IMR-90 (cell line): ENCODE results near the gene LRRC9. TPM values are rescaled to one million over a fixed set of nuclear protein-coding genes. Genes with fewer than 3 reads are reported as not detected.

Experiments
- ATAC-seq: fragments of 200-7000 bp; cut with Tn5 transposase; 2 replicates; pipeline ENCODE4 v1.9.1; 2020; ENCODE audit warnings: low read depth, mild to moderate bottlenecking, moderate library complexity
- BruUV-seq: library from RNA; stranded (reverse); fragments of 400-500 nt; replicated peaks from 2 replicates; lab custom pipeline; 2021; lab: Mats Ljungman, UMichigan
- CTCF ChIA-PET: fragments of 300-600 bp; formaldehyde crosslinking; extraction: SDS; loops from one replicate; lab custom pipeline; 2021; ENCODE audit warnings: antibody characterized with exemption; lab: Yijun Ruan, JAX
- POLR2A ChIA-PET: fragments of 300-600 bp; sonication (Branson Sonifier 250); formaldehyde crosslinking; loops from one replicate; lab custom pipeline; 2022; ENCODE audit warnings: antibody characterized with exemption; ENCODE audit not compliant: unreplicated experiment; lab: Charles Lee
- DNase-seq: peaks from one replicate; pipeline ENCODE4 v3.0.0; 2013
- H2AFZ ChIP-seq: replicated peaks from 2 replicates; pipeline ENCODE3; 2013; ENCODE audit warnings: low read length, mild to moderate bottlenecking; ENCODE audit not compliant: poor library complexity
- H2AK5ac ChIP-seq: 2 replicates; pipeline ENCODE4 v1.6.1; 2013; ENCODE audit warnings: low read depth, low read length, inconsistent platforms
- H2AK9ac ChIP-seq: replicated peaks from 2 replicates; pipeline ENCODE3; 2013; ENCODE audit warnings: mild to moderate bottlenecking, low read depth, low read length, moderate library complexity; ENCODE audit not compliant: poor library complexity
- H2BK120ac ChIP-seq: 2 replicates; pipeline ENCODE4 v1.6.1; 2013; ENCODE audit warnings: low read depth, low read length, inconsistent platforms
- H2BK15ac ChIP-seq: 3 replicates; pipeline ENCODE4 v1.6.1; 2013; ENCODE audit warnings: low read depth, low read length, inconsistent platforms
- H2BK20ac ChIP-seq: 2 replicates; pipeline ENCODE4 v1.6.1; 2013; ENCODE audit warnings: low read depth, mild to moderate bottlenecking, inconsistent platforms, low read length, moderate library complexity
- H2BK5ac ChIP-seq: 2 replicates; pipeline ENCODE4 v1.6.1; 2013; ENCODE audit warnings: mild to moderate bottlenecking, low read depth, low read length, inconsistent platforms; ENCODE audit not compliant: poor library complexity, severe bottlenecking
- H3K14ac ChIP-seq: replicated peaks from 2 replicates; pipeline ENCODE4 v1.6.1; 2013; ENCODE audit warnings: low read depth, low read length, inconsistent platforms
- H3K18ac ChIP-seq: 2 replicates; pipeline ENCODE4 v1.6.1; 2013; ENCODE audit warnings: low read depth, low read length, control low read depth
- H3K23ac ChIP-seq: 2 replicates; pipeline ENCODE4 v1.6.1; 2013; ENCODE audit warnings: low read depth, low read length, inconsistent platforms
- H3K27ac ChIP-seq: 2 replicates; pipeline ENCODE4 v1.5.1; 2013; ENCODE audit warnings: mild to moderate bottlenecking, control low read depth, low read length; ENCODE audit not compliant: insufficient read depth
- H3K27me3 ChIP-seq: 2 replicates; pipeline ENCODE4 v1.6.1; 2013; ENCODE audit warnings: low read length; ENCODE audit not compliant: control insufficient read depth, insufficient read depth
- H3K36me3 ChIP-seq: 2 replicates; pipeline ENCODE4 v1.6.1; 2013; ENCODE audit warnings: low read length, mixed read lengths; ENCODE audit not compliant: control insufficient read depth, insufficient read depth
- H3K4ac ChIP-seq: 2 replicates; pipeline ENCODE4 v1.6.1; 2013; ENCODE audit warnings: low read depth, low read length, inconsistent platforms
- H3K4me1 ChIP-seq: 2 replicates; pipeline ENCODE4 v1.6.1; 2013; ENCODE audit warnings: low read length, mixed read lengths; ENCODE audit not compliant: control insufficient read depth, insufficient read depth
- H3K4me2 ChIP-seq: 2 replicates; pipeline ENCODE4 v1.6.1; 2013; ENCODE audit warnings: low read depth, mild to moderate bottlenecking, control low read depth, low read length, moderate library complexity
- H3K4me3 ChIP-seq: 2 replicates; pipeline ENCODE4 v1.5.1; 2013; ENCODE audit warnings: low read depth, mild to moderate bottlenecking, control low read depth, low read length, moderate library complexity; ENCODE audit not compliant: insufficient read depth
- H3K56ac ChIP-seq: 2 replicates; pipeline ENCODE4 v1.6.1; 2013; ENCODE audit warnings: low read length, inconsistent platforms; ENCODE audit not compliant: insufficient read depth; ENCODE audit errors: extremely low read depth
- H3K79me1 ChIP-seq, 2 experiments: 2 replicates each; pipeline ENCODE4 v1.6.1; 2013; ENCODE audit warnings: low read length in 2 of 2, inconsistent platforms in 1 of 2, low read depth in 1 of 2
- H3K9ac ChIP-seq: 2 replicates; pipeline ENCODE4 v1.6.1; 2013; ENCODE audit warnings: low read depth, low read length, control low read depth
- H3K9me1 ChIP-seq: 2 replicates; pipeline ENCODE4 v1.6.1; 2013; ENCODE audit warnings: low read length, inconsistent platforms; ENCODE audit not compliant: insufficient read depth
- H3K9me3 ChIP-seq: 2 replicates; pipeline ENCODE4 v1.6.1; 2013; ENCODE audit warnings: low read length; ENCODE audit not compliant: control insufficient read depth, insufficient read depth
- H4K20me1 ChIP-seq: 2 replicates; pipeline ENCODE4 v1.6.1; 2013; ENCODE audit warnings: low read length, inconsistent platforms; ENCODE audit not compliant: insufficient read depth
- H4K5ac ChIP-seq: 2 replicates; pipeline ENCODE4 v1.6.1; 2013; ENCODE audit warnings: mild to moderate bottlenecking, low read depth, low read length, control low read depth
- H4K8ac ChIP-seq, 2 experiments: 2 replicates each; pipeline ENCODE4 v1.6.1; 2013; ENCODE audit warnings: low read depth in 2 of 2, low read length in 2 of 2, control low read depth in 1 of 2, inconsistent platforms in 1 of 2
- H4K91ac ChIP-seq: 2 replicates; pipeline ENCODE4 v1.6.1; 2013; ENCODE audit warnings: low read depth, low read length, inconsistent platforms; ENCODE audit not compliant: insufficient read depth
- BHLHE40 ChIP-seq: fragments of 150-350 bp; IDR thresholded peaks from 2 replicates; pipeline ENCODE4 v1.6.1; 2016; ENCODE audit warnings: mild to moderate bottlenecking, low read depth, low read length
- CEBPB ChIP-seq: IDR thresholded peaks from 2 replicates; pipeline ENCODE4 v1.6.1; 2012; ENCODE audit warnings: low read depth, low read length, improper control_type of control experiment
- CHD1 ChIP-seq: IDR thresholded peaks from 2 replicates; pipeline ENCODE4 v1.6.1; 2012; ENCODE audit warnings: low read depth, low read length, improper control_type of control experiment
- CTCF ChIP-seq: conservative IDR thresholded peaks from 2 replicates; pipeline ENCODE4 v1.5.1; 2012; ENCODE audit warnings: mild to moderate bottlenecking, low read depth, low read length, improper control_type of control experiment
- ELK1 ChIP-seq: fragments of 150-350 bp; IDR thresholded peaks from 2 replicates; pipeline ENCODE4 v1.6.1; 2016; ENCODE audit warnings: low read depth, mild to moderate bottlenecking, low read length, moderate library complexity, borderline replicate concordance
- FOS ChIP-seq: fragments of 150-350 bp; IDR thresholded peaks from 2 replicates; pipeline ENCODE4 v1.6.1; 2016; ENCODE audit warnings: low read depth, low read length
- MAFK ChIP-seq: IDR thresholded peaks from 2 replicates; pipeline ENCODE4 v1.6.1; 2012; ENCODE audit warnings: low read depth, low read length, improper control_type of control experiment
- MAZ ChIP-seq: IDR thresholded peaks from 2 replicates; pipeline ENCODE4 v1.6.1; 2012; ENCODE audit warnings: low read depth, mild to moderate bottlenecking, low read length, improper control_type of control experiment, moderate library complexity, borderline replicate concordance
- MXI1 ChIP-seq: IDR thresholded peaks from 2 replicates; pipeline ENCODE4 v1.6.1; 2012; ENCODE audit warnings: low read depth, mild to moderate bottlenecking, low read length, moderate library complexity, borderline replicate concordance
- NFE2L2 ChIP-seq: fragments of 150-350 bp; IDR thresholded peaks from 2 replicates; pipeline ENCODE4 v1.6.1; 2016; ENCODE audit warnings: low read depth, mild to moderate bottlenecking, low read length
- POLR2A ChIP-seq: IDR thresholded peaks from 2 replicates; pipeline ENCODE4 v1.6.1; 2012; ENCODE audit warnings: mild to moderate bottlenecking, low read depth, low read length
- RAD21 ChIP-seq: IDR thresholded peaks from 2 replicates; pipeline ENCODE4 v1.6.1; 2012; ENCODE audit warnings: low read length, improper control_type of control experiment
- RCOR1 ChIP-seq: IDR thresholded peaks from 2 replicates; pipeline ENCODE4 v1.6.1; 2012; ENCODE audit warnings: mild to moderate bottlenecking, low read length, improper control_type of control experiment; ENCODE audit not compliant: insufficient replicate concordance
- RFX5 ChIP-seq: IDR thresholded peaks from 2 replicates; pipeline ENCODE4 v1.8.0; 2012; ENCODE audit warnings: low read depth, mild to moderate bottlenecking, low read length, moderate library complexity
- SMC3 ChIP-seq: fragments of 150-350 bp; IDR thresholded peaks from 2 replicates; pipeline ENCODE4 v1.6.1; 2016; ENCODE audit warnings: low read depth, mild to moderate bottlenecking, antibody characterized with exemption, low read length, moderate library complexity
- USF2 ChIP-seq: fragments of 150-350 bp; IDR thresholded peaks from 2 replicates; pipeline ENCODE4 v1.6.1; 2017; ENCODE audit warnings: mild to moderate bottlenecking, antibody characterized with exemption, low read length, low read depth
- WGBS, 2 experiments: methylation state at CpG; one replicate each; pipeline versions ENCODE4 v1.1.5 to v1.1.7; 2013; ENCODE audit warnings: missing lambda C conversion rate in 2 of 2; ENCODE audit not compliant: insufficient read length in 1 of 2; ENCODE audit errors: extremely low coverage in 2 of 2; 5-methylcytosine and 5-hydroxymethylcytosine counted together
- dilution Hi-C: fragments of 300-500 bp; cut with HindIII; formaldehyde crosslinking; loops from one replicate; pipeline ENCODE4 v1.14.3; 2018; ENCODE audit warnings: low sequenced_read_pairs; ENCODE audit not compliant: unreplicated experiment
- in situ Hi-C: fragments of 300-500 bp; cut with MboI; formaldehyde crosslinking; loops from 3 replicates; pipeline ENCODE4 v1.14.3; 2019; ENCODE audit warnings: low sequenced_read_pairs, inconsistent platforms, mixed read lengths
- intact Hi-C: fragments of 100-400 bp; cut with micrococcal nuclease; formaldehyde crosslinking; loops from 2 replicates; pipeline ENCODE4 v1.10.0; 2022
- polyA plus RNA-seq, 3 experiments: library from polyadenylated mRNA; depleted of rRNA; stranded (reverse); fragments of >200 nt; gene quantifications; 2 replicates each; pipeline ENCODE4 v1.2.3, GENCODE V29; 2012; ENCODE audit warnings: low replicate concordance in 1 of 3
- total RNA-seq: library from RNA; depleted of rRNA; stranded (reverse); fragments of >200 nt; gene quantifications from 2 replicates; pipeline ENCODE4 v1.2.3, GENCODE V29; 2012

Gene LRRC9
- total and polyA plus RNA-seq, 2 of the 4 experiments (the other 2 are of a cell fraction): not detected

GRCh38 chr14:60058087-60058486 lies 138.1 kb downstream of the LRRC9 start:
- H3K79me1 ChIP-seq: no peaks in the 10 kb centered on the region
- CTCF ChIA-PET: interaction anchor here (0.8 kb wide), 1 partner anchor 10 kb away, joined by 3 read pairs; no protein-coding TSS in a partner anchor
- H2BK20ac ChIP-seq: no peak overlapping the region
- no peak overlapping the region for H3K23ac ChIP-seq
- no peak overlapping the region for H3K4me2 ChIP-seq
- H2BK15ac ChIP-seq: no peak overlapping the region
- intact Hi-C loops: no loop called here
- H3K4me3 ChIP-seq: no peak overlapping the region
- no peak overlapping the region for H2AK9ac ChIP-seq
- ATAC-seq (no peak), DNase-seq (no peak)
- TF ChIP-seq BHLHE40 (no peak), RAD21 (no peak), CEBPB (no peak), SMC3 (no peak), NFE2L2 (no peak), ELK1 (no peak), MAZ (no peak), FOS (no peak), USF2 (no peak), CHD1 (no peak), MAFK (no peak), POLR2A (no peak), CTCF (no peak), MXI1 (no peak), RCOR1 (no peak), RFX5 (no peak)
- no peak overlapping the region for H2BK5ac ChIP-seq
- in situ Hi-C loops: loop anchor here (25.0 kb wide), 1 partner anchor 504 kb away; no protein-coding TSS in a partner anchor
- no peaks in the 10 kb centered on the region for H4K20me1 ChIP-seq
- no peaks in the 10 kb centered on the region for H3K9me1 ChIP-seq
- H4K5ac ChIP-seq: no peak overlapping the region
- H3K36me3 ChIP-seq: no peaks in the 10 kb centered on the region
- no peak overlapping the region for H3K4ac ChIP-seq
- H3K56ac ChIP-seq: no peak overlapping the region
- no peak overlapping the region for H3K27ac ChIP-seq
- WGBS, 2 experiments: no CpG with 5 or more reads among the region's 1 CpG
- no peak overlapping the region for H4K8ac ChIP-seq
- H3K4me1 ChIP-seq: no peaks in the 10 kb centered on the region
- dilution Hi-C loops: no loop called here
- no peak overlapping the region for H4K91ac ChIP-seq
- H3K18ac ChIP-seq: no peak overlapping the region
- no peaks in the 10 kb centered on the region for H3K27me3 ChIP-seq
- H3K9me3 ChIP-seq: no peaks in the 10 kb centered on the region
- no peak overlapping the region for H2BK120ac ChIP-seq
- H2AK5ac ChIP-seq: no peak overlapping the region
- H2AFZ ChIP-seq: no peak overlapping the region
- POLR2A ChIA-PET: no interaction called here
- no TSS peak for BruUV-seq
- H3K9ac ChIP-seq: no peak overlapping the region
- no peak overlapping the region for H3K14ac ChIP-seq
